Uterus (tissue), 2 donors: Measurements from ENCODE around the gene DNASE1.

ENCODE experiments used
- POLR2A ChIP-seq, 2 donors: fragments of 450-650 bp; IDR thresholded peaks; one replicate each; pipeline ENCODE4 v1.6.1; 2016; ENCODE audit warnings: antibody characterized with exemption in 2 of 2, mild to moderate bottlenecking in 1 of 2, moderate library complexity in 1 of 2
- TF ChIP-seq, protein P1 (sequence below), 4 experiments: fragments of 200-600 bp in 2 of 4; fragments of 450-650 bp in 2 of 4; sonication (generic) in 2 of 4; IDR thresholded peaks; one replicate each; pipeline ENCODE4 v1.5.1; 2016 to 2019; ENCODE audit warnings: antibody characterized with exemption in 4 of 4, mild to moderate bottlenecking in 2 of 4, moderate library complexity in 1 of 4

DNA sequence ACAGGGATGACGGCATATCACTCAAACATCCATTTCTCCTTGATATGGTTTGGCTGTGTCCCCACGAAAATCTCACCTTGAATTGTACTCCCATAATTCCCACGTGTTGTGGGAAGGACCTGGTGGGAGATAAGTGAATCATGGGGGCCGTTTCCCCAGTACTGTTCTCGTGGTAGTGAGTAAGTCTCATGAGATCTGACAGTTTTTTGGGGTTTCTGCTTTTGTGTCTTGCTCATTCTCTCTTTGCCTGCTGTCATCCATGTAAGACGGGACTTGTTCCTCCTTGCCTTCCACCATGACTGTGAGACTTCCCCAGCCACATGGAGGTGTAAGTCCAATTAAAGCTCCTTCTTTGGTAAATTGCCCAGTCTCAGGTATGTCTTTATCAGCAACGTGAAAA is 32.5 kb downstream of the DNASE1 start:
- TF ChIP-seq, protein P1, sequence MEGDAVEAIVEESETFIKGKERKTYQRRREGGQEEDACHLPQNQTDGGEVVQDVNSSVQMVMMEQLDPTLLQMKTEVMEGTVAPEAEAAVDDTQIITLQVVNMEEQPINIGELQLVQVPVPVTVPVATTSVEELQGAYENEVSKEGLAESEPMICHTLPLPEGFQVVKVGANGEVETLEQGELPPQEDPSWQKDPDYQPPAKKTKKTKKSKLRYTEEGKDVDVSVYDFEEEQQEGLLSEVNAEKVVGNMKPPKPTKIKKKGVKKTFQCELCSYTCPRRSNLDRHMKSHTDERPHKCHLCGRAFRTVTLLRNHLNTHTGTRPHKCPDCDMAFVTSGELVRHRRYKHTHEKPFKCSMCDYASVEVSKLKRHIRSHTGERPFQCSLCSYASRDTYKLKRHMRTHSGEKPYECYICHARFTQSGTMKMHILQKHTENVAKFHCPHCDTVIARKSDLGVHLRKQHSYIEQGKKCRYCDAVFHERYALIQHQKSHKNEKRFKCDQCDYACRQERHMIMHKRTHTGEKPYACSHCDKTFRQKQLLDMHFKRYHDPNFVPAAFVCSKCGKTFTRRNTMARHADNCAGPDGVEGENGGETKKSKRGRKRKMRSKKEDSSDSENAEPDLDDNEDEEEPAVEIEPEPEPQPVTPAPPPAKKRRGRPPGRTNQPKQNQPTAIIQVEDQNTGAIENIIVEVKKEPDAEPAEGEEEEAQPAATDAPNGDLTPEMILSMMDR (IDR thresholded peaks at IDR 0.05) = no peak
- TF ChIP-seq POLR2A (IDR thresholded peaks at IDR 0.05) = no peak
